VCaP (cell line): ENCODE data around the gene GPHN.

Experiments
- H3K27ac ChIP-seq: fragments of 450-650 bp; 2 replicates; pipeline ENCODE4 v1.5.1; 2017
- CTCF ChIP-seq: fragments of 450-650 bp; conservative IDR thresholded peaks from 2 replicates; pipeline ENCODE4 v1.5.1; 2017; ENCODE audit warnings: mild to moderate bottlenecking, moderate library complexity

GPHN gene

GRCh38 chr14:66507722-66508546 is at the start of gene GPHN:
TSS of gene GPHN (plus strand) at chr14:66508147.
- peak within 1 kb of the TSS; percentile 94 for H3K27ac ChIP-seq
- TF ChIP-seq CTCF, result peak; percentile 27

- no peak overlapping the region for H3K27ac ChIP-seq
- no peak for TF ChIP-seq CTCF
Observed at GRCh38 chr14:66459603-66460002, 48.3 kb upstream of the GPHN start.

- H3K27ac ChIP-seq, result no peak overlapping the region
Observed at GRCh38 chr14:66464261-66464660, 43.7 kb upstream of the GPHN start.

GRCh38 chr14:66468778-66469367 is 39.1 kb upstream of the GPHN start:
- no peak overlapping the region for H3K27ac ChIP-seq
- TF ChIP-seq CTCF, result no peak

More at GRCh38 chr14:66464261-66464660, 43.7 kb upstream of the GPHN start:
- no peak for TF ChIP-seq CTCF

- no peak overlapping the region for H3K27ac ChIP-seq
- TF ChIP-seq CTCF, result no peak
Observed at GRCh38 chr14:66471584-66471983, 36.4 kb upstream of the GPHN start.

GRCh38 chr14:66472251-66472650 is 35.7 kb upstream of the GPHN start:
- TF ChIP-seq CTCF, result no peak
- no peak overlapping the region for H3K27ac ChIP-seq

GRCh38 chr14:66473223-66473622 is 34.7 kb upstream of the GPHN start:
- H3K27ac ChIP-seq, result no peak overlapping the region
- TF ChIP-seq CTCF, result no peak
